ENCODE measurements around the gene CCDC85C. TPM values are rescaled to one million over a fixed set of nuclear protein-coding genes. Genes with fewer than 3 reads are reported as not detected.

The CCDC85C gene
- total RNA-seq, 2 experiments from 2014 or later = 7.1 to 9.1 TPM

DNA sequence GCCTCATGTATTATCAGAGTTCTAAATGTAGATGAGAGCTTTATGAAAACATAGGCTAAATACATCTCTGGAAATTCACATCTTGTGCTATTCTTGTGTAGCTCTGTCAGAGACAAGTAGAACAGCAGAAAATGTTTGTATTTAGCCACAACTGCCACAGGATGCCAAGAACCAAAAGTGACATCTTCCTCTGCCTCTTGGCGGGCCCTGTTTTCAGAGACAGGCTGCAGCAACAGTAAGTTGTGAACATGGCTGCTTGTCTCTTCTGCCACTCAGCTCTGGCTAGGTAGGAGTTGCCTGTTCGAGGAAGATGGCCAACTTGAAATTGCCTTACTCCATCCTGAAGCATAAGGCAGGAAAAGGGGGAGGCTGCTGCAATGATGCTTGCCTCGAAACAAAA is 153.7 kb downstream of the CCDC85C start:
- DNase-seq (no peak), ATAC-seq (peak; percentile 23)
- no peak overlapping the region for H3K4me3 Mint-ChIP-seq
- H3K27ac Mint-ChIP-seq = no peak overlapping the region
- no peaks in the 10 kb centered on the region for H3K27me3 Mint-ChIP-seq
- H3K9me3 Mint-ChIP-seq (ENCODE audit: low read depth) = no peaks in the 10 kb centered on the region
- H3K36me3 Mint-ChIP-seq = peaks cover 25% of the 10 kb centered on the region
- peaks cover 3% of the 10 kb centered on the region for H3K4me1 Mint-ChIP-seq
- CTCF ChIA-PET = interaction anchor here (1.3 kb wide), 1 partner anchor 34 kb away, joined by 6 read pairs; no protein-coding TSS in a partner anchor

Other genes with a start within 250 kb of the CCDC85C start
- gene SETD3, start 123.3 kb downstream of the CCDC85C start, total RNA-seq = 10 to 100 TPM; 53.9 to 61.4 TPM
- gene CCNK, start 122.8 kb downstream of the CCDC85C start, total RNA-seq = 10 to 100 TPM; 82.9 to 84.3 TPM
- under 1 TPM in 1 of 2 experiments, not detected in 1; 0.09 TPM for gene HHIPL1, start 40.9 kb upstream of the CCDC85C start, total RNA-seq
- under 1 TPM in 1 of 2 experiments, not detected in 1; 0.15 TPM for gene CYP46A1, start 80.1 kb upstream of the CCDC85C start, total RNA-seq
- not detected for gene EML1, start 189.2 kb upstream of the CCDC85C start, total RNA-seq

All from activated CD8-positive, alpha-beta memory T cell treated with anti-CD3 and anti-CD28 coated beads, Interleukin-2, amount 10 ng/mL, durations not matched to agents 7 days and 5 days (primary cell).